Endothelial cell of hepatic sinusoid (primary cell): ENCODE data around the gene THAP8.

ENCODE experiments used
- in situ Hi-C: cut with HindIII; loops from 2 replicates; pipeline ENCODE4 v1.10.0; 2017; ENCODE audit warnings: low sequenced_read_pairs

THAP8 gene

DNA sequence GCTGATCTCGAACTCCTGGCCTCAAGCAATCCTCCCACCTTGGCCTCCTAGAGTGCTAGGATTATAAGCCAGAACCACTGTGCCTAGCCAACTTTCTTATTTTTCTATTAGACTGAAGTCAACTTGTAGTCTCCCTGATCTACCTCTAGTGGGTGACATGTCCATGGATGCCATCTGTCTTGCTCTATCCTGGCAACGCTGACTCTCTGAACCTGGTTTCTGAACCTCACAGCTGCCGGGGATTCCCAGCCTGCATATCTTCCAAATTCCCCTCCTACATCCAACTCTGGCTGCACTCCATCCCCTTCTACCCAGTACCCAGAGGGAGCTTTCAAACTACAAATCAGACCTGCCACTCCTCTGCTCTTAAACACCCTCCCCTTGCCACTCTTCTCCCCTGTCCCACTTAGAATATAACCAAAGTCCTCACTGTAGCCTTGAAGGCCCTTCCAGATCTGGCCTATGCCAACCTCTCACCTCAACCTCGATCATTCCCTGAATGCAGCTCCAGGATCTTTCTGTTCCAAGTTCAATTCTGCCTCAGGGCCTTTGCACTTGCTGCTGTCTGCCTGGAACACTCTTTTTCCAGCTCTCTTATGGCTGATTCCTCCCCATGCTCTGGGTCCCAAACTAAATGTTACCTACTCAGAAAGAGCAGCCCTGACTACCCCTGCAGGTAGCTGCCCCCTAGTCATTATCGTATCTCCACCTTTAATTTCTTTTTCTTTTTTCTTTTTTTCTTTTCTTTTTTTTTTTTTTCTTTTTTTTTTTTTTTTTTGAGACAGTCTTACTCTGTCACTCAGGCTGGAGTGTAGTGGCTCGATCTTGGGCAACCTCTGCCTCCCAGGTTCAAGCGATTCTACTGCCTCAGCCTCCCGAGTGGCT lies 23.6 kb downstream of the THAP8 start:
- in situ Hi-C loops: no loop called here

DNA sequence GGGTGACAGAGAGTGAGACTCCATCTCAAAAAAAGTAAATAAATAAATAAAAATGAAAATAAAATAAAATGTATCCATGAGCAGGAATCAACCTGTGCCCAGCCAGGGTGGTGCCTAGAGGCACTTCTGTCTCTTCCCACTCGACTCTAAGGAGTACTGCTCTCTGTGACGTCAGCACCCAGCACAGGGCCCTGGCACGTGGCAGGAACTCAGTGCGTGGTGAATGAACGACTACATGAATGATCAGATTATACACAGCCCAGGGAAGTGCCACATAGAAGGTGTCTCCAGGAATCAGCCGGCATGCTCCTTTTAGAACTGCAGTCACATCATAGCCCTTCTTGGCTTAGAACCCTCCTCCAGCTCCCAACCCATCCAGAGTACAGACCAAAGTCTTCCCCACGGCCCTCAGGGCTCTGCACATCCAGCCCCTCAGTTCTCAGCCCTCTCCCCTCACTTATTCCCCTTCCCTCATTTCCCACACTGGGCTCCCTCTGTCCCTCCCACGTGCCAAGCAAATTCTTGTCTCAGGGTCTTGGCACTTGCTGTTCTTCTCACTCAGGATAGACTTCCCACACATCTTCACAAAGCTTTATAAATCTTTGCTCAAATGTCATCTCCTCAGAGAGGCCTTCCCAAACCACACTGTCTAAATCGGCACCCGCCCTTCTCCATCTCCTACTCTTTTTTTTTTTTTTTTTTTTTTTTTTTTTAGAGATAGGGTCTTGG lies 25.6 kb downstream of the THAP8 start:
- in situ Hi-C loops: no loop called here

- in situ Hi-C loops: no loop called here
These were observed 26.4 kb downstream of the THAP8 start for GRCh38 chr19:36027696-36028095.

DNA sequence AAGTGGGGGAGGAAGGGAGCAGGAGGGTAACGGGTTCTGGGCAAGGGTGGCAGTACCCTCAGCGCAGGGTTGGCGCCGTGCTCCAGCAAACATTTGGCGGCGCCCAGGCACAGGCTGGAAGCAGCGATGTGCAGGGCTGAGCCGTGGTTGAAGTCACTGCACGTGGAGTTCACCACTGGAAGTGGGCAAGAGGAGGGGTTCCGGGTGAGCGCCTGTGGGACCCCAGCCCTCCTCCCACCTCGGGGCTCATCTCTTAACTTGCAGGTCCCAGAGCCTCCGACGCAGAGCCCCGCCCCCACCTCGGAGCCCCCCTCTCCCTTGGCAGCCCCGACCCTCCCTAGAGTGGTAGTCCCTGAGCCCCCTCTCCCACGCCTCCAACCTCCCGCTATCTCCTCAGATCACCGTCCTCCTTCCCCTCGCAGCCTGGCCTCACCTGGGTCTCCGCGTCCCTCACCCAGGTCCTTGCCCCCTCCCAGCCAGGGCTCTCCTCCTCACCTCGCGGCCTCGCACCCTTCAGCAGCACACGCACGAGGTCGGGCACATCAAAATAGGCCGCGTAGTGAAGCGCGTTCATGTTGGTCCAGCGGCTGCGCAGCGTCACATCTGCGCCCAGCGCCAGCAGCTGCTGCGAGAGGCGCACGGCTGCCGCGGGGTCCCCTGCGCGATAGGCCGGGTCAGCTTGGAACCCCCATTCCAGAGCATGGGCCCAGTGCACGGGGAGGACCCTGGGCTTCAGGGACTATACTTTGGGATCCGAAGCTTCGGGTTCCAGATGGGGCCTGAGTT lies 27.8 kb downstream of the THAP8 start:
- in situ Hi-C loops: no loop called here

DNA sequence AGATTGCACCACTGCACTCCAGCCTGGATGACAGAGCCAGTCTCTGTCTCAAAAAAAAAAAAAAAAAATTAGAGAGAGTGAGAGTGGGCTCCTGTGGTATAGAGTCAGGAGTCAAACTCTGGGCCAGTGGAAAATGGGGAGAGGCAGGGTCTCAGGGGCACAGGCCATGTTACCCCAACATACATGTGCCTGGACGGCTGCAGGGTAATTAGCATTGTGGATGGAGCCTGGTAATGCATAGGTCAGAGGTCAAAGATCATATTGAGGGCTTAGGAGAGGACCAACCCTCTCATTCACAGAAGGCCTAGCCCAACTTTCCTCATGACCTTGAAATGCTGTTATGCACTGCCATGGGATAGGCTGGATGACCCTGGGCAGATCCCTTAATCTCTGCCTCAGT lies 28.5 kb downstream of the THAP8 start:
- in situ Hi-C loops: no loop called here

DNA sequence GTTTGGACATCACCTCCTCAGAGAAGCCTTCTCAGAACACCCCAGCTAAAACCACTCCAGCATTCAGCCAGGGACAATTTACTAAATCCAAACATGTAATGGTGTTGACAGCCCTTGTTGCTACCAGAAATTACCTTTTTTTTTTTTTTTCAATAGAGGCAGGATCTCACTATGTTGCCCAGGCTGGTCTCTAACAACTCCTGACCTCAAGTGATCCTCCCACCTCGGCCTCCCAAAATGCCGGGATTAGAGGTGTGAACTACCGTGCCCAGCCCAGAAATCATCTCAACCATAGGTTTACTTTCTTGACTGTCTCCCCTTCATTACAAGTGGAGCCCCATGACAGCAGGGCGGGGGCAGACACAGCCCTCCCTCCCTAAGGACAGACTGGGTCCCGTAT lies 30.7 kb downstream of the THAP8 start:
- in situ Hi-C loops: no loop called here

DNA sequence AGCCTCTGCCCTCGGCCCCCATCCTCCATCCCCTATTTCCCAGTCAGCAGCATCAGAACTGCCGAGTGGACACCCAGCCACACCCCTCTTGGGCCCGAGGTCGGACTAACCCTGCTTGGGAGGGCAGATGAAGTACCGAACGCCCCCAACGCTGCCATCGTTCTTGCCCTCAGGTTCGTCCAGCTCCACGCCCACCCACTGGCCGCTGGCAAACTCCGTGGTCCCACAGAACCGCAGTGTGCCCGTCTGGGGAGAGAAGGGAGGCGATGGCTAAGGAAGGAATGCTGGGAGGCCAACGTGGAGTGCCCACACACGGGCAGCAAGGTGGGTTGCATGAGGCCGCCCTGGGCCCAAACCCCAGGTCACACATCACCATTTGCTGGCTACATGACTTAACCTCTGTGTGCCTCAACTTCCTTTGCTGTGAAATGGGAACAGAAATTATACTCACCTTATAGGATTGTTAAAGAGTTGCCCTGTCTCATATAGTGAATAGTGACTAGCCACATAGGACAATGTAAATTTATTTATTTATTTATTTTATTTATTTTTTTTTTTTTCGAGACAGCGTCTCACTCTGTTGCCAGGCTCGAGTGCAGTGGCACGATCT lies 34.9 kb downstream of the THAP8 start:
- in situ Hi-C loops: no loop called here

- in situ Hi-C loops: no loop called here
These were observed 39.8 kb downstream of the THAP8 start, which contains the start of gene ALKBH6 for GRCh38 chr19:36014012-36014924. Gene ALKBH6, minus strand, starts transcription at chr19:36014213. Its CDS starts 816 bp downstream, at chr19:36013397.

GRCh38 chr19:36013280-36014011 lies 40.6 kb downstream of the THAP8 start:
- in situ Hi-C loops: no loop called here

DNA sequence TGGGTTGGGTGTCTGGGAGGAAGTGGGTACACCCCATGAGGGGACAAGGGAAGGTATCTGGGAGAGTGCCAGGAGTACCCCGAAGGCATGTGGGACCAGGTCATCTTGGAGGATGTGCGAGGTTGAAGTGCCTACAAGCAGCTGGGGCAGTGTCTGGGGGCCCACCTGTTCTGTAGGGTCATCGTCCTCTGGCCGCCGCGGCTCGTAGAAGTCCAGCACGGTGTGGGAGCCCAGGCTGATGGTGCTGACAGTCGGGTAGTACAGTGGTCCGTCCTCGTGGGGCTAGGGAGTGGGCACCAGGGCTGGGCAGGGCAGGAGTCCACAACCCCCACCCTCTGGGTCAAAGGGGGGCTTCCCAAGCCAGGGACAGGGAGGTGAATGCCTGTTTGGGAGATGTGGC lies 43.7 kb downstream of the THAP8 start:
- in situ Hi-C loops: no loop called here

- in situ Hi-C loops: no loop called here
These were observed 44.3 kb downstream of the THAP8 start for GRCh38 chr19:36009633-36010379.

- in situ Hi-C loops: no loop called here
These were observed 44.9 kb downstream of the THAP8 start for GRCh38 chr19:36009220-36009619.

DNA sequence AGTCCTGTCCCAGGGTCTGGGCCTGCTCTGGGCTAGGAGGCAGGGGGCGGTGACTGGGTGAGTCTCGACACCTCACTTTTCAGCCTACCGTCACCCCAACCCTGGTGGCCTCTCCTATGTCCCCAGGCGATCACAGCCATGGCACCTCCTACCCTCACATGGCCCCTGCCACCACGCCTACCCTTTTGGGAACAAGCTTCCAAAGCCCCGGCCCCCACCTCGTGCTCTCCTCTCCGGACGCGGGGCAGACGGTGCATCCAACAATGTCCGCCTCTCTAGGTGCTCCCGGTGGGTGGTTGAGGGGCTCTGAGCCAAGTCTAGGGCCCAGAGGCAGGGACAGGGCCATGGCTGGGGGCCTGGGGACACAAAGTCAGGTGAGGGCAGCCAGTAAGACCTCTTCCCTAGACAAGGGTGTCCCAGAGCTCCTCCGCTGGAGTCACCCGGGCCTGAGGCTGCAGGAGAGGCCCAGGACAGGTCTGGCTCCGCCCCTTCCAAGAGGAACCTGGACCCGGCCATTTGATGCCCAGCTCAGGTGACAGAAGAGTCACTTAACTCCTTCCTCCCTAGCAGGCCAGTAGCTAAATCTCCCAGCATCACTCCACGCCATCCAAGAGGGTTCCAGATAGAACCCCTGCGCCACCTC lies 45.6 kb downstream of the THAP8 start, which contains the start of gene SYNE4:
SYNE4 (minus strand) TSS at position 478 of the 643 bp plus-strand sequence; CDS start at position 346, 132 bp downstream.
- in situ Hi-C loops: no loop called here

DNA sequence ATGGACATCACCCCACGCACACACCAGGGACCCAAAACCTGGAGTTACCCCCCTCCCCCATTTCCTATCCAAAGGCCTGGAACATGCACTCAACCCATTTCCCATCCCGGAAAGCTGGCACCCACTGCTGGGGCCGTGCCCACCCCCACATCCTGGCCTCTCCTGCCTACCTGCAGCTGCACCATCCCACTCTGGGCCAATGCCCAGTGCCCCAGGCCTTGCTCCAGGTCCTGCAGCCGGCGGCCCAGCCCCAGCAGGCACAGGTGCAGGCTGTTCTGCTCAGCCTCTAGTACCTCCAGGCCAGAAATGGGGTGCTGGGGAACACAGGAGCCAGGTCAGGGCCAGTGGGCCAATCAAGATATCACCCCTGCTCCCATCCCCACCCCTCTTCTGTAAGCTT lies 47.1 kb downstream of the THAP8 start:
- in situ Hi-C loops: no loop called here

GRCh38 chr19:36003284-36003683 lies 50.8 kb downstream of the THAP8 start:
- in situ Hi-C loops: no loop called here

GRCh38 chr19:36001605-36002004 lies 52.5 kb downstream of the THAP8 start:
- in situ Hi-C loops: no loop called here

- in situ Hi-C loops: no loop called here
These were observed 57.3 kb downstream of the THAP8 start for GRCh38 chr19:35996777-35997176.
